Measurements from ENCODE around the gene CMYA5. TPM values are rescaled to one million over a fixed set of nuclear protein-coding genes. Genes with fewer than 3 reads are reported as not detected.

CMYA5 gene
- total RNA-seq, 1 donor from 2014 or later, result 0.11 TPM

- POLR2A ChIA-PET, result no interaction called here
- Mint-ChIP-seq H3K36me3 (ENCODE audit: low read depth) (no peaks in the 10 kb centered on the region), H3K27ac (no peak overlapping the region), H3K9me3 (no peaks in the 10 kb centered on the region), H3K27me3 (peaks cover 24% of the 10 kb centered on the region), H3K4me3 (no peak overlapping the region), H3K4me1 (no peaks in the 10 kb centered on the region)
- CTCF ChIA-PET, result no interaction called here
- intact Hi-C loops (cut with micrococcal nuclease), result no loop called here
- no peak for TF ChIP-seq CTCF (IDR thresholded peaks at IDR 0.05)
- ATAC-seq (ENCODE audit: low read depth) (no peak), DNase-seq (no peak)
These were observed 38.1 kb downstream of the CMYA5 start for GRCh38 chr5:79727451-79728355.

- POLR2A ChIA-PET, result no interaction called here
- no peak overlapping the region for H3K27ac Mint-ChIP-seq
- no peak for TF ChIP-seq CTCF (IDR thresholded peaks at IDR 0.05)
- H3K27me3 Mint-ChIP-seq, result peaks cover 24% of the 10 kb centered on the region
- no peak for DNase-seq
- no peaks in the 10 kb centered on the region for H3K4me1 Mint-ChIP-seq
- CTCF ChIA-PET, result no interaction called here
- no peak overlapping the region for H3K4me3 Mint-ChIP-seq
- no peaks in the 10 kb centered on the region for H3K9me3 Mint-ChIP-seq
- no peak for ATAC-seq (ENCODE audit: low read depth)
- H3K36me3 Mint-ChIP-seq (ENCODE audit: low read depth), result no peaks in the 10 kb centered on the region
- intact Hi-C loops (cut with micrococcal nuclease), result no loop called here
These were observed 38.8 kb downstream of the CMYA5 start for GRCh38 chr5:79728396-79728795.

- no peak for TF ChIP-seq CTCF (IDR thresholded peaks at IDR 0.05)
- H3K27ac Mint-ChIP-seq, result no peak overlapping the region
- no peak for DNase-seq
- ChIA-PET POLR2A (no interaction called here), CTCF (no interaction called here)
- H3K4me1 Mint-ChIP-seq, result no peaks in the 10 kb centered on the region
- no peaks in the 10 kb centered on the region for H3K36me3 Mint-ChIP-seq (ENCODE audit: low read depth)
- no peak overlapping the region for H3K4me3 Mint-ChIP-seq
- no peaks in the 10 kb centered on the region for H3K9me3 Mint-ChIP-seq
- H3K27me3 Mint-ChIP-seq, result peaks cover 24% of the 10 kb centered on the region
- no peak for ATAC-seq (ENCODE audit: low read depth)
- intact Hi-C loops (cut with micrococcal nuclease), result no loop called here
These were observed 40.0 kb downstream of the CMYA5 start for GRCh38 chr5:79729679-79730078.

- no peak for ATAC-seq (ENCODE audit: low read depth)
- ChIA-PET POLR2A (no interaction called here), CTCF (no interaction called here)
- no peaks in the 10 kb centered on the region for H3K4me1 Mint-ChIP-seq
- DNase-seq, result no peak
- no peak for TF ChIP-seq CTCF (IDR thresholded peaks at IDR 0.05)
- no peak overlapping the region for H3K27ac Mint-ChIP-seq
- H3K4me3 Mint-ChIP-seq, result no peak overlapping the region
- peaks cover 24% of the 10 kb centered on the region for H3K27me3 Mint-ChIP-seq
- H3K9me3 Mint-ChIP-seq, result no peaks in the 10 kb centered on the region
- intact Hi-C loops (cut with micrococcal nuclease), result no loop called here
- no peaks in the 10 kb centered on the region for H3K36me3 Mint-ChIP-seq (ENCODE audit: low read depth)
These were observed 40.9 kb downstream of the CMYA5 start for GRCh38 chr5:79730564-79730963.

GRCh38 chr5:79731775-79732174 lies 42.1 kb downstream of the CMYA5 start:
- POLR2A ChIA-PET, result no interaction called here
- DNase-seq (no peak), ATAC-seq (ENCODE audit: low read depth) (no peak)
- H3K9me3 Mint-ChIP-seq, result no peaks in the 10 kb centered on the region
- intact Hi-C loops (cut with micrococcal nuclease), result no loop called here
- no peak for TF ChIP-seq CTCF (IDR thresholded peaks at IDR 0.05)
- CTCF ChIA-PET, result no interaction called here
- H3K27ac Mint-ChIP-seq, result no peak overlapping the region
- H3K4me3 Mint-ChIP-seq, result no peak overlapping the region
- H3K36me3 Mint-ChIP-seq (ENCODE audit: low read depth), result no peaks in the 10 kb centered on the region
- H3K4me1 Mint-ChIP-seq, result no peaks in the 10 kb centered on the region
- peaks cover 24% of the 10 kb centered on the region for H3K27me3 Mint-ChIP-seq

Measured in activated B cell treated with CpG ODN at 0.5 μM for 24 hours (primary cell).